SKM-1 treated with dmso at 0.1 percent for 144 hours (cell line): Measurements from ENCODE around the gene LCOR.
A peak's percentile ranks its signal among the peaks of the same experiment; 100 is the strongest.
"Not testable (repeated sequence)": the region's sequence is repeated elsewhere in the genome, so short reads cannot be mapped to it uniquely, and the experiment has no call there.

Source experiments
- DNase-seq: peaks from one replicate; lab custom pipeline; 2025; ENCODE audit not compliant: unreplicated experiment; lab: John Stamatoyannopoulos, UW

Gene LCOR

GRCh38 chr10:96831867-96832720 lies at the start of gene LCOR:
TSS of gene LCOR (plus strand) at chr10:96832298. CDS start at chr10:96949058, 116,760 bp downstream.
- peak; percentile 89 for DNase-seq

- DNase-seq: no peak
Observed at GRCh38 chr10:96784253-96784652, 47.8 kb upstream of the LCOR start.

- DNase-seq: peak; percentile 12
Observed at GRCh38 chr10:96789571-96790108, 42.5 kb upstream of the LCOR start.

- no peak for DNase-seq
Observed at GRCh38 chr10:96791902-96792301, 40.2 kb upstream of the LCOR start.

GRCh38 chr10:96794836-96795733 lies 37.0 kb upstream of the LCOR start:
- no peak for DNase-seq

GRCh38 chr10:96797485-96797884 lies 34.6 kb upstream of the LCOR start:
- no peak for DNase-seq

- no peak for DNase-seq
Observed at GRCh38 chr10:96803288-96803664, 28.8 kb upstream of the LCOR start.

- DNase-seq: no peak
Observed at GRCh38 chr10:96814264-96814663, 17.8 kb upstream of the LCOR start.

GRCh38 chr10:96818971-96819370 lies 13.1 kb upstream of the LCOR start:
- DNase-seq: not testable (repeated sequence)

GRCh38 chr10:96820765-96821164 lies 11.3 kb upstream of the LCOR start:
- DNase-seq: no peak

GRCh38 chr10:96826438-96826837 lies 5.7 kb upstream of the LCOR start:
- DNase-seq: no peak

GRCh38 chr10:96828609-96829008 lies 3.5 kb upstream of the LCOR start:
- DNase-seq: no peak

GRCh38 chr10:96829029-96829773 lies 2.9 kb upstream of the LCOR start:
- no peak for DNase-seq

GRCh38 chr10:96830511-96831199 lies 1.4 kb upstream of the LCOR start:
- peak; percentile 49 for DNase-seq

GRCh38 chr10:96831200-96831866 lies 765 bp upstream of the LCOR start:
- DNase-seq: no peak

- DNase-seq: peak; percentile 70
Observed at GRCh38 chr10:96832721-96833219, 672 bp downstream of the LCOR start.

GRCh38 chr10:96833220-96834001 lies 1.3 kb downstream of the LCOR start:
- peak; percentile 9 for DNase-seq

GRCh38 chr10:96834120-96834519 lies 2.0 kb downstream of the LCOR start:
- DNase-seq: no peak

GRCh38 chr10:96835899-96836298 lies 3.8 kb downstream of the LCOR start:
- DNase-seq: peak; percentile 12
